Measurements from ENCODE around the gene SLC25A26. TPM values are rescaled to one million over a fixed set of nuclear protein-coding genes. Genes with fewer than 3 reads are reported as not detected.

SLC25A26 gene
- 18.0 to 21.4 TPM (median 18.8 TPM) in 5 replicates for total RNA-seq (2022; extraction: Qiagen RNA extraction; ENCODE audit: low read depth)

GRCh38 chr3:66220602-66221377 is at the start of gene SLC25A26:
TSS of gene SLC25A26 (plus strand) at chr3:66221001. CDS start at chr3:66221095, 94 bp downstream.

Other genes with a start within 250 kb of the SLC25A26 start
- gene MAGI1, start 182.1 kb upstream of the SLC25A26 start, total RNA-seq (2022; extraction: Qiagen RNA extraction; ENCODE audit: low read depth), result 3.2 to 4.2 TPM (median 4.1 TPM) in 5 replicates

Measured in A549 treated with RU486 at 1 μM for 4 hours (cell line).